GM23338 (cell line): ENCODE data around the gene PDE7B. TPM values are rescaled to one million over a fixed set of nuclear protein-coding genes. Genes with fewer than 3 reads are reported as not detected.

ENCODE experiments used
- ATAC-seq: fragments of 200-7000 bp; cut with Tn5 transposase; 3 replicates; pipeline ENCODE4 v1.9.1; 2020
- DNase-seq: peaks from one replicate; pipeline ENCODE4 v3.0.0-alpha.2; 2015; ENCODE audit warnings: low spot score
- H2AFZ ChIP-seq: fragments of 200-600 bp; sonication (generic); 2 replicates; pipeline ENCODE4 v1.8.0; 2016; ENCODE audit warnings: antibody characterized with exemption, mild to moderate bottlenecking, moderate library complexity
- H3F3A ChIP-seq: fragments of 200-600 bp; sonication (generic); replicated peaks from 2 replicates; pipeline ENCODE4 v1.8.0; 2017; ENCODE audit warnings: antibody characterized with exemption, mixed run types, low read depth
- H3K27ac ChIP-seq: fragments of 200-600 bp; sonication (generic); 2 replicates; pipeline ENCODE4 v1.6.1; 2016; ENCODE audit warnings: low read depth
- H3K27me3 ChIP-seq: fragments of 200-600 bp; sonication (generic); 2 replicates; pipeline ENCODE4 v1.8.0; 2016; ENCODE audit warnings: mild to moderate bottlenecking, mixed run types, moderate library complexity; ENCODE audit not compliant: insufficient read depth
- H3K36me3 ChIP-seq: fragments of 200-600 bp; sonication (generic); 2 replicates; pipeline ENCODE4 v1.8.0; 2016; ENCODE audit warnings: mild to moderate bottlenecking; ENCODE audit not compliant: insufficient read depth
- H3K4me1 ChIP-seq: fragments of 200-600 bp; sonication (generic); 2 replicates; pipeline ENCODE4 v1.8.0; 2016; ENCODE audit warnings: mild to moderate bottlenecking, moderate library complexity; ENCODE audit not compliant: insufficient read depth
- H3K4me2 ChIP-seq: fragments of 200-600 bp; sonication (generic); 2 replicates; pipeline ENCODE4 v1.7.1; 2017; ENCODE audit warnings: mixed run types
- H3K4me3 ChIP-seq: fragments of 200-600 bp; sonication (generic); 2 replicates; pipeline ENCODE4 v1.6.1; 2016; ENCODE audit warnings: mixed run types
- H3K79me2 ChIP-seq: fragments of 200-600 bp; sonication (generic); replicated peaks from 2 replicates; pipeline ENCODE4 v1.8.0; 2017; ENCODE audit warnings: mild to moderate bottlenecking; ENCODE audit not compliant: insufficient read depth
- H3K9me2 ChIP-seq: fragments of 200-600 bp; sonication (generic); 2 replicates; pipeline ENCODE4 v1.8.0; 2017; ENCODE audit not compliant: insufficient read depth
- H4K20me1 ChIP-seq: fragments of 200-600 bp; sonication (generic); replicated peaks from 2 replicates; pipeline ENCODE4 v1.8.0; 2017; ENCODE audit warnings: mild to moderate bottlenecking; ENCODE audit not compliant: insufficient read depth
- H3K27ac Mint-ChIP-seq: 2 replicates; pipeline ENCODE4 v1.8.0; 2020; ENCODE audit warnings: inconsistent platforms, mild to moderate bottlenecking, moderate library complexity, mixed read lengths
- H3K27me3 Mint-ChIP-seq: 3 replicates; pipeline ENCODE4 v1.8.0; 2022; ENCODE audit warnings: low read depth, mild to moderate bottlenecking, moderate library complexity, mixed read lengths, inconsistent platforms; ENCODE audit not compliant: insufficient read depth, poor library complexity
- H3K36me3 Mint-ChIP-seq: 3 replicates; pipeline ENCODE4 v1.8.0; 2021; ENCODE audit warnings: low read depth, mild to moderate bottlenecking, inconsistent platforms, moderate library complexity, mixed read lengths
- H3K4me1 Mint-ChIP-seq: 3 replicates; pipeline ENCODE4 v1.8.0; 2020; ENCODE audit warnings: mild to moderate bottlenecking, inconsistent platforms, mixed read lengths
- H3K4me3 Mint-ChIP-seq: 3 replicates; pipeline ENCODE4 v1.8.0; 2021; ENCODE audit warnings: moderate library complexity, mild to moderate bottlenecking, inconsistent platforms, mixed read lengths
- H3K9me3 Mint-ChIP-seq: 3 replicates; pipeline ENCODE4 v1.8.0; 2020; ENCODE audit warnings: moderate library complexity, mild to moderate bottlenecking, inconsistent platforms, mixed read lengths
- CREB1 ChIP-seq: fragments of 250-450 bp; sonication (Bioruptor Pico); IDR thresholded peaks from 2 replicates; pipeline ENCODE4 v1.5.0; 2020; ENCODE audit warnings: low read depth, mild to moderate bottlenecking, moderate library complexity
- EZH2 ChIP-seq: fragments of 200-600 bp; sonication (generic); IDR thresholded peaks from one replicate; pipeline ENCODE4 v1.8.0; 2017; ENCODE audit warnings: antibody characterized with exemption, mild to moderate bottlenecking, low read depth; ENCODE audit not compliant: unreplicated experiment
- JUNB ChIP-seq: IDR thresholded peaks from one replicate; pipeline ENCODE4 v1.6.1; 2016; ENCODE audit warnings: antibody characterized with exemption; ENCODE audit not compliant: unreplicated experiment
- NANOG ChIP-seq: IDR thresholded peaks from 2 replicates; pipeline ENCODE4 v1.6.1; 2016; ENCODE audit warnings: antibody characterized with exemption, borderline replicate concordance
- POLR2AphosphoS5 ChIP-seq: IDR thresholded peaks from 2 replicates; pipeline ENCODE4 v1.6.1; 2016; ENCODE audit warnings: antibody characterized with exemption, low read depth
- ZNF462 ChIP-seq: fragments of 250-450 bp; sonication (Bioruptor Pico); IDR thresholded peaks from 2 replicates; pipeline ENCODE4 v1.5.0; 2020; ENCODE audit warnings: mild to moderate bottlenecking, moderate library complexity
- polyA plus RNA-seq: library from polyadenylated mRNA; unstranded; fragments of >200 nt; fragmentation: Nextera tagmentation; extraction: Ambion mirVana; gene quantifications from 2 replicates; pipeline ENCODE4 v1.2.1, GENCODE V29; 2016
- total RNA-seq: library from RNA; depleted of rRNA; stranded (reverse); fragments of >200 nt; shearing (Covaris generic); gene quantifications from 2 replicates; pipeline ENCODE4 v1.2.3, GENCODE V29; 2014

Gene PDE7B
- total and polyA plus RNA-seq, 2 experiments from 2014 or later = 0.07 TPM; not detected in 1

- H3K9me3 Mint-ChIP-seq = no peaks in the 10 kb centered on the region
Observed at GRCh38 chr6:136112262-136112661, 260.8 kb downstream of the PDE7B start.

More at GRCh38 chr6:136112262-136112661, 260.8 kb downstream of the PDE7B start:
- H3K4me1 Mint-ChIP-seq = peaks cover 5% of the 10 kb centered on the region; the same call in 2 of the 3 replicates
- Histone ChIP-seq H3K4me3 (no peak overlapping the region), H4K20me1 (no peaks in the 10 kb centered on the region; the same call in 1 of the 2 replicates), H3K27me3 (peaks cover 20% of the 10 kb centered on the region), H3K4me1 (no peaks in the 10 kb centered on the region), H3K27ac (no peak overlapping the region), H3F3A (no peaks in the 10 kb centered on the region), H3K79me2 (no peaks in the 10 kb centered on the region), H3K4me2 (no peak overlapping the region), H3K9me2 (no peaks in the 10 kb centered on the region), H3K36me3 (no peaks in the 10 kb centered on the region), H2AFZ (no peak overlapping the region)
- TF ChIP-seq ZNF462 (CRISPR knock-in tag) = no peak
- no peak for TF ChIP-seq CREB1 (CRISPR knock-in tag)
- TF ChIP-seq EZH2 = no peak
- TF ChIP-seq POLR2AphosphoS5 = no peak
- no peak for TF ChIP-seq NANOG
- no peak for TF ChIP-seq JUNB
- peaks cover 24% of the 10 kb centered on the region for H3K27me3 Mint-ChIP-seq
- no peak for ATAC-seq
- H3K27ac Mint-ChIP-seq = no peak overlapping the region
- H3K36me3 Mint-ChIP-seq = no peaks in the 10 kb centered on the region
- no peak overlapping the region for H3K4me3 Mint-ChIP-seq
- DNase-seq = no peak
